ENCODE results near the gene SNX2. TPM values are rescaled to one million over a fixed set of nuclear protein-coding genes. Genes with fewer than 3 reads are reported as not detected.

SNX2 gene
- total and polyA plus RNA-seq, 2 donors (not counting 1 experiment from before 2014, with no cell fraction given): 107 to 266 TPM

GRCh38 chr5:122759241-122760070, 15.4 kb upstream of the SNX2 start:
- ATAC-seq (ENCODE audit: low read depth): no peak
- Histone ChIP-seq H2AFZ (ENCODE audit: insufficient read depth, low read depth, low read length, poor library complexity, severe bottlenecking) (no peak overlapping the region), H3K27me3 (replicated peaks in 1 of 4; ENCODE audit: control extremely low read depth in 1 of 4, control insufficient read depth in 3 of 4, insufficient read depth in 4 of 4, low read length in 3 of 4) (no peaks in the 10 kb centered on the region), H3K27ac (ENCODE audit: low read length in 2 of 2) (no peak overlapping the region), H3K4me3 (ENCODE audit: control extremely low read depth in 1 of 5, extremely low read depth in 1 of 5, insufficient read depth in 1 of 5, low read depth in 2 of 5, low read length in 4 of 5) (no peak overlapping the region), H3K9ac (ENCODE audit: low read length) (no peak overlapping the region), H3K79me2 (ENCODE audit: control insufficient read depth, insufficient read depth, low read length) (peaks cover 8% of the 10 kb centered on the region), H4K20me1 (ENCODE audit: control insufficient read depth, insufficient read depth, low read length, poor library complexity, severe bottlenecking) (no peaks in the 10 kb centered on the region), H3K4me2 (replicated peaks; ENCODE audit: low read depth, low read length, poor library complexity, severe bottlenecking) (no peak overlapping the region), H3K9me3 (ENCODE audit: control extremely low read depth in 1 of 3, control insufficient read depth in 2 of 3, insufficient read depth in 1 of 3, low read length in 2 of 3) (no peaks in the 10 kb centered on the region), H3K4me1 (ENCODE audit: control insufficient read depth in 2 of 2, insufficient read depth in 2 of 2, low read length in 2 of 2) (peaks cover 16 to 20% of the 10 kb centered on the region in 2 donors), H3K36me3 (replicated peaks in 1 of 2; ENCODE audit: control extremely low read depth in 1 of 2, control insufficient read depth in 1 of 2, extremely low read depth in 1 of 2, insufficient read depth in 2 of 2, low read length in 1 of 2) (no peaks in the 10 kb centered on the region)
- Mint-ChIP-seq H3K4me3 (no peak overlapping the region), H3K27me3 (no peaks in the 10 kb centered on the region), H3K4me1 (peaks cover 27% of the 10 kb centered on the region), H3K9me3 (ENCODE audit: insufficient read depth) (no peaks in the 10 kb centered on the region), H3K27ac (no peak overlapping the region)
- CTCF ChIA-PET: no interaction called here
- intact Hi-C loops (cut with micrococcal nuclease): no loop called here
- TF ChIP-seq CTCF (IDR thresholded peaks at IDR 0.05) (no peak), EZH2 (IDR thresholded peaks at IDR 0.05; ENCODE audit: borderline replicate concordance, insufficient read depth, low read depth, low read length, poor library complexity, severe bottlenecking) (no peak)
- WGBS (ENCODE audit: insufficient coverage): 100% methylated on average over 3 of the region's 9 CpGs
- POLR2A ChIA-PET: no interaction called here
- no peak for DNase-seq

DNA sequence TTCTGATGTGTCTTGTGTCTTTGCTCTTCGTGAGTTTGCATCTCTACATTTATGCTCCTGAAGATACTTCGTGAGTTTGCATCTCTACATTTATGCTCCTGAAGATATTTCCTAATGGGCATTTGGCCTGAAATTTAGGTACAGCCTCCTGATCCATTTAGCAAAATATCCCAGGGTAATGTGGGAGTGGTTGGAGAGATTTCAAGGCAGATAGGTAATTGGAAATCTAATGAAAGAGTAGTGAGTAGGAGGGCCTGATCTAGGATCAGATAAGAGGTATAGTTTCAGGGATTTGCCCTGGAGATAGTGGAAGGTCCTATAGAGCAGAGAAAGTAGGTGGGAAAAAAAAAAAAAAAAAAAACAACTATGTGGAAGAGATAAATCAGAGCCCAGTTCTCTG, 14.6 kb upstream of the SNX2 start:
- Histone ChIP-seq H3K27ac (ENCODE audit: low read length in 2 of 2) (no peak overlapping the region), H4K20me1 (ENCODE audit: control insufficient read depth, insufficient read depth, low read length, poor library complexity, severe bottlenecking) (no peaks in the 10 kb centered on the region), H3K79me2 (ENCODE audit: control insufficient read depth, insufficient read depth, low read length) (peaks cover 8% of the 10 kb centered on the region), H3K4me3 (ENCODE audit: control extremely low read depth in 1 of 5, extremely low read depth in 1 of 5, insufficient read depth in 1 of 5, low read depth in 2 of 5, low read length in 4 of 5) (no peak overlapping the region), H3K4me1 (ENCODE audit: control insufficient read depth in 2 of 2, insufficient read depth in 2 of 2, low read length in 2 of 2) (peaks cover 16 to 20% of the 10 kb centered on the region in 2 donors), H3K9me3 (ENCODE audit: control extremely low read depth in 1 of 3, control insufficient read depth in 2 of 3, insufficient read depth in 1 of 3, low read length in 2 of 3) (no peaks in the 10 kb centered on the region), H2AFZ (ENCODE audit: insufficient read depth, low read depth, low read length, poor library complexity, severe bottlenecking) (no peak overlapping the region), H3K9ac (ENCODE audit: low read length) (no peak overlapping the region), H3K4me2 (replicated peaks; ENCODE audit: low read depth, low read length, poor library complexity, severe bottlenecking) (no peak overlapping the region), H3K36me3 (replicated peaks in 1 of 2; ENCODE audit: control extremely low read depth in 1 of 2, control insufficient read depth in 1 of 2, extremely low read depth in 1 of 2, insufficient read depth in 2 of 2, low read length in 1 of 2) (no peaks in the 10 kb centered on the region), H3K27me3 (replicated peaks in 1 of 4; ENCODE audit: control extremely low read depth in 1 of 4, control insufficient read depth in 3 of 4, insufficient read depth in 4 of 4, low read length in 3 of 4) (no peaks in the 10 kb centered on the region)
- Mint-ChIP-seq H3K27me3 (no peaks in the 10 kb centered on the region), H3K4me1 (peaks cover 27% of the 10 kb centered on the region), H3K9me3 (ENCODE audit: insufficient read depth) (no peaks in the 10 kb centered on the region), H3K4me3 (no peak overlapping the region), H3K27ac (no peak overlapping the region)
- DNase-seq: no peak
- TF ChIP-seq EZH2 (IDR thresholded peaks at IDR 0.05; ENCODE audit: borderline replicate concordance, insufficient read depth, low read depth, low read length, poor library complexity, severe bottlenecking) (no peak), CTCF (IDR thresholded peaks at IDR 0.05) (no peak)
- CTCF ChIA-PET: no interaction called here
- WGBS (ENCODE audit: insufficient coverage): no CpG with 5 or more reads among the region's 2 CpGs
- ATAC-seq (ENCODE audit: low read depth): no peak
- intact Hi-C loops (cut with micrococcal nuclease): no loop called here
- POLR2A ChIA-PET: no interaction called here

Data from B cell (primary cell).